CD4-positive, alpha-beta T cell treated with Interleukin-6 at 100 ng/mL for 8 hours (primary cell): ENCODE data around the gene ZNF285.
A peak's percentile ranks its signal among the peaks of the same experiment; 100 is the strongest.
"Not testable (repeated sequence)": the region's sequence is repeated elsewhere in the genome, so short reads cannot be mapped to it uniquely, and the experiment has no call there.

Source experiments
- DNase-seq: peaks from one replicate; pipeline ENCODE4 v3.0.0-alpha.2; 2020; ENCODE audit warnings: mixed read lengths, low spot score

Gene ZNF285

GRCh38 chr19:44401139-44402115 lies at the start of gene ZNF285:
Gene ZNF285, minus strand, starts transcription at chr19:44401608. Its CDS starts 4,395 bp downstream, at chr19:44397213.
- DNase-seq, result peak; percentile 75

- peak; percentile 55 for DNase-seq
These were observed 46.7 kb upstream of the ZNF285 start, which contains the start of gene ZNF229 for GRCh38 chr19:44447916-44448674. Gene ZNF229, minus strand, starts transcription at chr19:44448472. Its CDS starts 5,625 bp downstream, at chr19:44442847.

GRCh38 chr19:44438441-44438840 lies 37.0 kb upstream of the ZNF285 start:
- DNase-seq, result no peak

GRCh38 chr19:44435441-44435840 lies 34.0 kb upstream of the ZNF285 start:
- DNase-seq, result no peak

GRCh38 chr19:44430956-44431355 lies 29.5 kb upstream of the ZNF285 start:
- DNase-seq, result no peak

GRCh38 chr19:44415553-44415952 lies 14.1 kb upstream of the ZNF285 start:
- DNase-seq, result not testable (repeated sequence)

GRCh38 chr19:44389268-44389667 lies 12.1 kb downstream of the ZNF285 start:
- not testable (repeated sequence) for DNase-seq

- DNase-seq, result no peak
These were observed 26.6 kb downstream of the ZNF285 start for GRCh38 chr19:44374789-44375188.

GRCh38 chr19:44371815-44372480 lies 29.5 kb downstream of the ZNF285 start:
- no peak for DNase-seq

GRCh38 chr19:44367024-44367423 lies 34.4 kb downstream of the ZNF285 start:
- DNase-seq, result no peak

- DNase-seq, result peak; percentile 10
These were observed 44.9 kb downstream of the ZNF285 start, which contains the start of gene ZNF112 for GRCh38 chr19:44356383-44357111. Gene ZNF112, minus strand, starts transcription at chr19:44356680. Its CDS starts 16,141 bp downstream, at chr19:44340539.

GRCh38 chr19:44346556-44346955 lies 54.9 kb downstream of the ZNF285 start:
- DNase-seq, result no peak

GRCh38 chr19:44345959-44346358 lies 55.4 kb downstream of the ZNF285 start:
- no peak for DNase-seq

GRCh38 chr19:44344255-44344654 lies 57.2 kb downstream of the ZNF285 start:
- DNase-seq, result no peak

GRCh38 chr19:44341794-44342193 lies 59.6 kb downstream of the ZNF285 start:
- DNase-seq, result no peak

- DNase-seq, result not testable (repeated sequence)
These were observed 66.8 kb downstream of the ZNF285 start for GRCh38 chr19:44334639-44335038.
